Loucy (cell line): ENCODE data around the gene ZNF592.

Experiments
- EZH2phosphoT487 ChIP-seq: fragments of 200-600 bp; IDR thresholded peaks from 2 replicates; pipeline ENCODE4 v1.6.1; 2018; ENCODE audit warnings: antibody characterized with exemption, mild to moderate bottlenecking, moderate library complexity, borderline replicate concordance
- TF ChIP-seq, protein P1 (sequence below): fragments of 200-600 bp; sonication (generic); conservative IDR thresholded peaks from 2 replicates; pipeline ENCODE4 v1.5.1; 2014; ENCODE audit warnings: mild to moderate bottlenecking, antibody characterized with exemption, low read length

GRCh38 chr15:84840741-84841429 lies 92.5 kb downstream of the ZNF592 start:
- TF ChIP-seq, protein P1, sequence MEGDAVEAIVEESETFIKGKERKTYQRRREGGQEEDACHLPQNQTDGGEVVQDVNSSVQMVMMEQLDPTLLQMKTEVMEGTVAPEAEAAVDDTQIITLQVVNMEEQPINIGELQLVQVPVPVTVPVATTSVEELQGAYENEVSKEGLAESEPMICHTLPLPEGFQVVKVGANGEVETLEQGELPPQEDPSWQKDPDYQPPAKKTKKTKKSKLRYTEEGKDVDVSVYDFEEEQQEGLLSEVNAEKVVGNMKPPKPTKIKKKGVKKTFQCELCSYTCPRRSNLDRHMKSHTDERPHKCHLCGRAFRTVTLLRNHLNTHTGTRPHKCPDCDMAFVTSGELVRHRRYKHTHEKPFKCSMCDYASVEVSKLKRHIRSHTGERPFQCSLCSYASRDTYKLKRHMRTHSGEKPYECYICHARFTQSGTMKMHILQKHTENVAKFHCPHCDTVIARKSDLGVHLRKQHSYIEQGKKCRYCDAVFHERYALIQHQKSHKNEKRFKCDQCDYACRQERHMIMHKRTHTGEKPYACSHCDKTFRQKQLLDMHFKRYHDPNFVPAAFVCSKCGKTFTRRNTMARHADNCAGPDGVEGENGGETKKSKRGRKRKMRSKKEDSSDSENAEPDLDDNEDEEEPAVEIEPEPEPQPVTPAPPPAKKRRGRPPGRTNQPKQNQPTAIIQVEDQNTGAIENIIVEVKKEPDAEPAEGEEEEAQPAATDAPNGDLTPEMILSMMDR, result no peak
- no peak for TF ChIP-seq EZH2phosphoT487
